GM12878 (cell line): ENCODE measurements around the gene HSPA1B. TPM values are rescaled to one million over a fixed set of nuclear protein-coding genes. Genes with fewer than 3 reads are reported as not detected.

ENCODE experiments used
- ATAC-seq: fragments of 200-7000 bp; cut with Tn5 transposase; 3 replicates; pipeline ENCODE4 v1.9.1; 2020; ENCODE audit warnings: mild to moderate bottlenecking, moderate library complexity
- BruUV-seq: library from RNA; stranded (reverse); fragments of 400-500 nt; replicated peaks from 2 replicates; lab custom pipeline; 2021; lab: Mats Ljungman, UMichigan
- CTCF ChIA-PET: fragments of 300-600 bp; sonication (Branson Sonifier 250); formaldehyde crosslinking; extraction: SDS; loops from one replicate; lab custom pipeline; 2021; ENCODE audit warnings: inconsistent platforms; lab: Yijun Ruan, JAX
- POLR2A ChIA-PET: fragments of 350-600 bp; formaldehyde crosslinking; extraction: SDS; loops from one replicate; lab custom pipeline; 2021; ENCODE audit warnings: inconsistent platforms; lab: Charles Lee
- RAD21 ChIA-PET: fragments of 300-600 bp; sonication (Branson Sonifier 250); formaldehyde crosslinking; loops from one replicate; lab custom pipeline; 2023; ENCODE audit warnings: antibody characterized with exemption; ENCODE audit not compliant: unreplicated experiment; lab: Charles Lee
- SMC1A ChIA-PET: fragments of 300-600 bp; sonication (Branson Sonifier 250); formaldehyde crosslinking; loops from one replicate; lab custom pipeline; 2023; ENCODE audit not compliant: unreplicated experiment, uncharacterized antibody; lab: Charles Lee
- DNase-seq: peaks from one replicate; pipeline ENCODE4 v3.0.0-alpha.2; 2011; ENCODE audit warnings: low read depth, low spot score
- FAIRE-seq: peaks from 3 replicates; lab custom pipeline; 2011; peaks lifted over from hg19 to GRCh38; lab: Jason Lieb, UNC
- H2AFZ ChIP-seq: 2 replicates; pipeline ENCODE4 v1.6.0; 2011; ENCODE audit warnings: low read depth, low read length, control low read depth; ENCODE audit not compliant: control insufficient read depth
- H3K27ac ChIP-seq: 2 replicates; pipeline ENCODE4 v1.5.1; 2011; ENCODE audit warnings: control low read depth; ENCODE audit not compliant: control insufficient read depth, insufficient read depth
- H3K27me3 ChIP-seq, 2 experiments: replicated peaks in 1 of 2; 2 replicates each; pipeline versions ENCODE4 v1.6.0 to v1.6.1; 2011; ENCODE audit warnings: low read length in 1 of 2; ENCODE audit not compliant: control insufficient read depth in 2 of 2, insufficient read depth in 2 of 2
- H3K36me3 ChIP-seq, 2 experiments: 2 replicates each; pipeline ENCODE4 v1.5.1; 2011; ENCODE audit warnings: low read length in 1 of 2; ENCODE audit not compliant: control insufficient read depth in 2 of 2, insufficient read depth in 2 of 2
- H3K4me1 ChIP-seq: 2 replicates; pipeline ENCODE4 v1.6.1; 2011; ENCODE audit warnings: mild to moderate bottlenecking, low read length, moderate library complexity, mixed read lengths; ENCODE audit not compliant: control insufficient read depth, insufficient read depth
- H3K4me2 ChIP-seq: 2 replicates; pipeline ENCODE4 v1.6.0; 2011; ENCODE audit warnings: control low read depth; ENCODE audit not compliant: control insufficient read depth, insufficient read depth
- H3K4me3 ChIP-seq: fragments of 200-600 bp; sonication (generic); 2 replicates; pipeline ENCODE4 v1.5.1; 2016
- H3K79me2 ChIP-seq: 2 replicates; pipeline ENCODE4 v1.6.0; 2011; ENCODE audit warnings: low read length; ENCODE audit not compliant: control insufficient read depth, insufficient read depth
- H3K9ac ChIP-seq: 2 replicates; pipeline ENCODE4 v1.8.0; 2011; ENCODE audit warnings: low read length, control low read depth, mixed read lengths; ENCODE audit not compliant: control insufficient read depth, insufficient read depth
- H3K9me3 ChIP-seq: replicated peaks from 3 replicates; pipeline ENCODE4 v1.5.1; 2011; ENCODE audit warnings: mild to moderate bottlenecking, low read length; ENCODE audit not compliant: control insufficient read depth, insufficient read depth
- H4K20me1 ChIP-seq: 2 replicates; pipeline ENCODE4 v1.6.0; 2011; ENCODE audit not compliant: control insufficient read depth, insufficient read depth
- ATF7 ChIP-seq: fragments of 450-650 bp; IDR thresholded peaks from 2 replicates; pipeline ENCODE4 v1.6.1; 2016; ENCODE audit warnings: low read depth, mild to moderate bottlenecking
- CBX3 ChIP-seq: fragments of 200-600 bp; sonication (generic); IDR thresholded peaks from 2 replicates; pipeline ENCODE4 v1.6.1; 2016; ENCODE audit warnings: low read depth, borderline replicate concordance
- CREM ChIP-seq: IDR thresholded peaks from 2 replicates; pipeline ENCODE4 v1.6.1; 2014; ENCODE audit warnings: antibody characterized with exemption, low read depth
- DPF2 ChIP-seq: fragments of 450-650 bp; IDR thresholded peaks from 2 replicates; pipeline ENCODE4 v1.6.1; 2017; ENCODE audit warnings: mild to moderate bottlenecking
- HCFC1 ChIP-seq: fragments of 150-350 bp; IDR thresholded peaks from 2 replicates; pipeline ENCODE4 v1.6.1; 2014; ENCODE audit warnings: low read length
- IKZF2 ChIP-seq, 2 experiments: fragments of 450-650 bp; IDR thresholded peaks; 2 replicates each; pipeline ENCODE4 v1.6.1; 2017; ENCODE audit warnings: mild to moderate bottlenecking in 2 of 2, moderate library complexity in 2 of 2
- JUNB ChIP-seq: IDR thresholded peaks from 2 replicates; pipeline ENCODE4 v1.6.1; 2016; ENCODE audit warnings: antibody characterized with exemption, mild to moderate bottlenecking
- LARP7 ChIP-seq: fragments of 450-650 bp; IDR thresholded peaks from 2 replicates; pipeline ENCODE4 v1.6.1; 2017; ENCODE audit warnings: mild to moderate bottlenecking
- MEF2B ChIP-seq: fragments of 450-650 bp; IDR thresholded peaks from 2 replicates; pipeline ENCODE4 v1.6.1; 2018; ENCODE audit warnings: mild to moderate bottlenecking, moderate library complexity; ENCODE audit not compliant: partially characterized antibody, poor library complexity, severe bottlenecking
- NFYB ChIP-seq: IDR thresholded peaks from 2 replicates; pipeline ENCODE4 v1.6.1; 2011; ENCODE audit warnings: low read depth, mild to moderate bottlenecking, low read length, improper control_type of control experiment, moderate library complexity; ENCODE audit not compliant: insufficient read depth
- RAD51 ChIP-seq: fragments of 450-650 bp; IDR thresholded peaks from 2 replicates; pipeline ENCODE4 v1.6.1; 2016; ENCODE audit warnings: moderate library complexity, mild to moderate bottlenecking, inconsistent platforms
- RB1 ChIP-seq: fragments of 450-650 bp; formaldehyde crosslinking; IDR thresholded peaks from 2 replicates; pipeline ENCODE4 v1.6.1; 2017; ENCODE audit warnings: mild to moderate bottlenecking, borderline replicate concordance
- RFX5 ChIP-seq: IDR thresholded peaks from 2 replicates; pipeline ENCODE4 v1.6.1; 2011; ENCODE audit warnings: low read depth, low read length, improper control_type of control experiment
- SPI1 ChIP-seq: IDR thresholded peaks from 2 replicates; pipeline ENCODE4 v1.6.1; 2011; ENCODE audit warnings: low read depth, mild to moderate bottlenecking, low read length, moderate library complexity, borderline replicate concordance; ENCODE audit not compliant: insufficient read depth
- SREBF2 ChIP-seq: IDR thresholded peaks from 2 replicates; pipeline ENCODE4 v1.6.1; 2012; ENCODE audit warnings: mild to moderate bottlenecking, low read length
- SRF ChIP-seq, 2 experiments: IDR thresholded peaks; 2 replicates each; pipeline ENCODE4 v1.6.1; 2011; ENCODE audit warnings: low read depth in 2 of 2, low read length in 2 of 2, mild to moderate bottlenecking in 1 of 2, moderate library complexity in 1 of 2
- TCF12 ChIP-seq: IDR thresholded peaks from 2 replicates; pipeline ENCODE4 v1.6.1; 2011; ENCODE audit warnings: low read depth, mild to moderate bottlenecking, low read length
- ZBED1 ChIP-seq: IDR thresholded peaks from 2 replicates; pipeline ENCODE4 v1.6.1; 2016; ENCODE audit warnings: borderline replicate concordance
- ZNF384 ChIP-seq: IDR thresholded peaks from 2 replicates; pipeline ENCODE4 v1.6.1; 2012; ENCODE audit warnings: low read depth, mild to moderate bottlenecking, low read length, improper control_type of control experiment, borderline replicate concordance
- WGBS: methylation state at CpG from one replicate; pipeline ENCODE4 v1.1.6; 2016; ENCODE audit warnings: low lambda C conversion rate; ENCODE audit not compliant: insufficient replicate concordance, insufficient coverage; ENCODE audit errors: missing lambda C conversion rate; 5-methylcytosine and 5-hydroxymethylcytosine counted together
- in situ Hi-C: fragments of 300-500 bp; cut with MboI; formaldehyde crosslinking; loops from 9 replicates; pipeline ENCODE4 v1.14.3; 2018; ENCODE audit warnings: mixed read lengths
- intact Hi-C: fragments of 100-400 bp; cut with micrococcal nuclease; formaldehyde crosslinking; loops from one replicate; pipeline ENCODE4 v1.14.2; 2022; ENCODE audit not compliant: unreplicated experiment
- polyA plus RNA-seq, 11 experiments: library from polyadenylated mRNA; depleted of rRNA in 4 of 11; unstranded in 6 of 11; stranded (reverse) in 5 of 11; fragments of >200 nt; fragmentation: Nextera tagmentation in 4 of 11; fragmentation: Illumina TruSeq in 1 of 11; extraction: Ambion mirVana in 4 of 11; extraction: Trizol in 1 of 11; gene quantifications; 1 replicate in 1 of 11; 2 replicates in 10 of 11; pipeline versions ENCODE4 v1.2.1 to v1.2.3, GENCODE V29; 2011 to 2016; ENCODE audit warnings: inconsistent platforms in 2 of 11, missing spikeins in 2 of 11, low read depth in 1 of 11
- total RNA-seq, 4 experiments: library from RNA; depleted of rRNA in 3 of 4; stranded (reverse); fragments of >200 nt in 3 of 4; fragmentation: Illumina TruSeq in 1 of 4; extraction: Trizol in 1 of 4; gene quantifications; 2 replicates each; pipeline versions ENCODE4 v1.2.1 to v1.2.3, GENCODE V29; 2013 to 2021
- TF ChIP-seq, protein P1 (sequence below): IDR thresholded peaks from 2 replicates; pipeline ENCODE4 v1.6.1; 2011; ENCODE audit warnings: low read depth, low read length, improper control_type of control experiment, borderline replicate concordance
- TF ChIP-seq, protein P2 (sequence below), 3 experiments: IDR thresholded peaks in 2 of 3; conservative IDR thresholded peaks in 1 of 3; 2 replicates each; pipeline ENCODE4 v1.5.1; 2011; ENCODE audit warnings: low read depth in 3 of 3, low read length in 3 of 3, mild to moderate bottlenecking in 3 of 3, control low read depth in 2 of 3, moderate library complexity in 2 of 3, inconsistent platforms in 1 of 3, mixed read lengths in 1 of 3; ENCODE audit not compliant: control insufficient read depth in 2 of 3, insufficient read depth in 1 of 3; ENCODE audit errors: extremely low read depth in 1 of 3

Gene HSPA1B
- total and polyA plus RNA-seq, 10 of the 15 experiments (the other 5 are each of a cell fraction or from before 2014, with no cell fraction given) = 0.11 to 40.5 (median 12.8) TPM

DNA sequence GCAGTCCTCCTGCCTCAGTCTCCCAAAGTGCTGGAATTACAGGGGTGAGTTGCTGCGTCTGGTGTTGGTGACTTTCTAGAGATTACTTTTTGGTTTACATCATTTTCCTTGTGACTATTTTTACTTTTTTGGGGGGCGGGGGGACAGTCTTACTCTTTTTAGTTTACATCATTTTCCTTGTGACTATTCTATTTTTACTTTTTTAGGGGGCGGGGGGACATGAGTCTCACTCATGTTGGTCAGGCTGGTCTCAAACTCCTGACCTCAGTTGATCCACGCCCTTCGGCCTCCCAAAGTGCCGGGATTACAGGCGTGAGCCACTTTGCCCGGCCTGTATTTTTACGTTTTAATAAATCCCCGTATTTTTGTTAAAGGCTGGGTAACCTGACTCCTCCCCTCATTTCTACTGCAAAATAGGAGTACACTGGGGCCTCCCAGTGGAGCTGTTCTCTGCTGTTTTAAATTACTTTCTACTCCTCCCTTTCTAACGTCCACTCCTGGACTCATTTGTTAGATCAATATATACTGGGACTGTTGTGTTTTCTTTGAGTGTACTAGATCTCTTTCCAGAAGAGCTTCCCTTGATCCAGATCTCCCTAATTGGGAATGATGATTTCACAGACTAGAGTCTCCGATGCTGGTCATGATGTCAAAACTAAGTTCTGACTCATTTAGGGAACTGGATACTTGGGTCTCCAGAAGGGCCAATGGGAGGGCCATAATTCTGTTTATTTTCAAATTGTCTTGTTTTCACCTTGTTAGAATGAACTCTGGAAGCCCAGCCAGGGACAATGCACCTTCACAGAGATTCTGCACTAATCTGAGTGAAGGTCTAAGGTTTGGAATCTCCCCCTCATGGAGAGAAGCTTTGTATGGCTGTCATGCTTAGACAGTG is 9.2 kb downstream of the HSPA1B start:
- in situ Hi-C loops (loop anchor here (10.0 kb wide), 1 partner anchor 292 kb away; the partner anchor contains the start of genes ATP6V1G2, DDX39B and NFKBIL1), intact Hi-C loops (no loop called here)
- WGBS = under 1% methylated on average over 12 of the region's 12 CpGs
- FAIRE-seq (no peak), DNase-seq (no peak), ATAC-seq (peak; percentile 12; the same call in 1 of the 3 replicates)
- ChIA-PET POLR2A (interaction anchor here (0.6 to 10.9 kb wide), 9 partner anchors 9 to 1096 kb away, joined by 3 to 122 read pairs (median 5); partner anchors contain the start of genes CLIC1, HSPA1B, MSH5 and NEU1), CTCF (interaction anchor here (0.6 to 3.3 kb wide), 10 partner anchors 27 to 460 kb away, joined by 3 to 22 read pairs (median 3); partner anchors contain the start of genes CLIC1, LSM2 and NEU1), RAD21 (interaction anchor here (0.8 to 2.2 kb wide), 5 partner anchors 26 to 98 kb away, joined by 3 to 10 read pairs (median 3); partner anchors contain the start of gene NEU1), SMC1A (interaction anchor here (0.9 to 1.3 kb wide), 4 partner anchors 26 to 295 kb away, joined by 3 to 5 read pairs (median 4); partner anchors contain the start of genes DDX39B and NEU1)
- Histone ChIP-seq H3K4me1 (peaks cover 18% of the 10 kb centered on the region), H3K9me3 (no peaks in the 10 kb centered on the region), H3K4me3 (peak overlapping the region; percentile 82), H3K36me3 (peaks cover 10 to 24% of the 10 kb centered on the region in 2 experiments), H3K9ac (peak overlapping the region; percentile 90), H3K27ac (peak overlapping the region; percentile 96), H2AFZ (no peak overlapping the region), H3K27me3 (no peaks in the 10 kb centered on the region), H3K4me2 (peak overlapping the region; percentile 30), H3K79me2 (peaks cover 52% of the 10 kb centered on the region), H4K20me1 (peaks cover 9% of the 10 kb centered on the region)
- no TSS peak for BruUV-seq
- TF ChIP-seq CREM = 0 out of 2 replicates have a peak, but pooled peaks have one; percentile 1
- TF ChIP-seq, protein P1, sequence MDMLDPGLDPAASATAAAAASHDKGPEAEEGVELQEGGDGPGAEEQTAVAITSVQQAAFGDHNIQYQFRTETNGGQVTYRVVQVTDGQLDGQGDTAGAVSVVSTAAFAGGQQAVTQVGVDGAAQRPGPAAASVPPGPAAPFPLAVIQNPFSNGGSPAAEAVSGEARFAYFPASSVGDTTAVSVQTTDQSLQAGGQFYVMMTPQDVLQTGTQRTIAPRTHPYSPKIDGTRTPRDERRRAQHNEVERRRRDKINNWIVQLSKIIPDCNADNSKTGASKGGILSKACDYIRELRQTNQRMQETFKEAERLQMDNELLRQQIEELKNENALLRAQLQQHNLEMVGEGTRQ = no peak
- TF ChIP-seq RAD51 = no peak
- no peak for TF ChIP-seq CBX3
- TF ChIP-seq DPF2 = 0 out of 2 replicates have a peak, but pooled peaks have one; percentile 5
- TF ChIP-seq HCFC1 = no peak
- TF ChIP-seq, protein P2, sequence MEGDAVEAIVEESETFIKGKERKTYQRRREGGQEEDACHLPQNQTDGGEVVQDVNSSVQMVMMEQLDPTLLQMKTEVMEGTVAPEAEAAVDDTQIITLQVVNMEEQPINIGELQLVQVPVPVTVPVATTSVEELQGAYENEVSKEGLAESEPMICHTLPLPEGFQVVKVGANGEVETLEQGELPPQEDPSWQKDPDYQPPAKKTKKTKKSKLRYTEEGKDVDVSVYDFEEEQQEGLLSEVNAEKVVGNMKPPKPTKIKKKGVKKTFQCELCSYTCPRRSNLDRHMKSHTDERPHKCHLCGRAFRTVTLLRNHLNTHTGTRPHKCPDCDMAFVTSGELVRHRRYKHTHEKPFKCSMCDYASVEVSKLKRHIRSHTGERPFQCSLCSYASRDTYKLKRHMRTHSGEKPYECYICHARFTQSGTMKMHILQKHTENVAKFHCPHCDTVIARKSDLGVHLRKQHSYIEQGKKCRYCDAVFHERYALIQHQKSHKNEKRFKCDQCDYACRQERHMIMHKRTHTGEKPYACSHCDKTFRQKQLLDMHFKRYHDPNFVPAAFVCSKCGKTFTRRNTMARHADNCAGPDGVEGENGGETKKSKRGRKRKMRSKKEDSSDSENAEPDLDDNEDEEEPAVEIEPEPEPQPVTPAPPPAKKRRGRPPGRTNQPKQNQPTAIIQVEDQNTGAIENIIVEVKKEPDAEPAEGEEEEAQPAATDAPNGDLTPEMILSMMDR (IDR thresholded peaks at IDR 0.05 in 2 of 3, conservative IDR thresholded peaks at IDR 0.05 in 1 of 3; ENCODE audit: control insufficient read depth in 2 of 3, extremely low read depth in 1 of 3, insufficient read depth in 1 of 3, low read depth in 3 of 3, low read length in 3 of 3) = peak in 2 of 3 experiments; percentile 13 to 18; a peak in 2 of 6 replicates
- no peak for TF ChIP-seq NFYB
- TF ChIP-seq JUNB = peak; percentile 66
- peak; percentile 35 for TF ChIP-seq MEF2B
- no peak for TF ChIP-seq RFX5
- no peak for TF ChIP-seq SRF (IDR thresholded peaks at IDR 0.05; ENCODE audit: low read depth in 2 of 2, low read length in 2 of 2)
- peak; percentile 69 for TF ChIP-seq ATF7
- no peak; the same call in 1 of the 2 replicates for TF ChIP-seq ZBED1
- TF ChIP-seq RB1 = no peak
- no peak for TF ChIP-seq ZNF384
- peak in 1 of 2 experiments; percentile 8; a peak in 1 of 4 replicates for TF ChIP-seq IKZF2 (IDR thresholded peaks at IDR 0.05)
- TF ChIP-seq SPI1 = peak; percentile 53; the same call in 1 of the 2 replicates
- no peak for TF ChIP-seq TCF12
- TF ChIP-seq SREBF2 = no peak
- TF ChIP-seq LARP7 = no peak
